ENCODE results near the gene B3GNT9.

The B3GNT9 gene

GRCh38 chr16:67188323-67188722, 37.5 kb upstream of the B3GNT9 start:
- H3K36me3 Mint-ChIP-seq (ENCODE audit: low read depth) = no peaks in the 10 kb centered on the region
- DNase-seq = no peak
- peaks cover 43% of the 10 kb centered on the region for H3K27me3 Mint-ChIP-seq (ENCODE audit: low read depth, poor library complexity)
- H3K4me3 Mint-ChIP-seq = no peak overlapping the region
- H3K27ac Mint-ChIP-seq = no peak overlapping the region
- peaks cover 37% of the 10 kb centered on the region for H3K4me1 Mint-ChIP-seq
- H3K9me3 Mint-ChIP-seq = peaks cover 3% of the 10 kb centered on the region
- TF ChIP-seq, protein P1, sequence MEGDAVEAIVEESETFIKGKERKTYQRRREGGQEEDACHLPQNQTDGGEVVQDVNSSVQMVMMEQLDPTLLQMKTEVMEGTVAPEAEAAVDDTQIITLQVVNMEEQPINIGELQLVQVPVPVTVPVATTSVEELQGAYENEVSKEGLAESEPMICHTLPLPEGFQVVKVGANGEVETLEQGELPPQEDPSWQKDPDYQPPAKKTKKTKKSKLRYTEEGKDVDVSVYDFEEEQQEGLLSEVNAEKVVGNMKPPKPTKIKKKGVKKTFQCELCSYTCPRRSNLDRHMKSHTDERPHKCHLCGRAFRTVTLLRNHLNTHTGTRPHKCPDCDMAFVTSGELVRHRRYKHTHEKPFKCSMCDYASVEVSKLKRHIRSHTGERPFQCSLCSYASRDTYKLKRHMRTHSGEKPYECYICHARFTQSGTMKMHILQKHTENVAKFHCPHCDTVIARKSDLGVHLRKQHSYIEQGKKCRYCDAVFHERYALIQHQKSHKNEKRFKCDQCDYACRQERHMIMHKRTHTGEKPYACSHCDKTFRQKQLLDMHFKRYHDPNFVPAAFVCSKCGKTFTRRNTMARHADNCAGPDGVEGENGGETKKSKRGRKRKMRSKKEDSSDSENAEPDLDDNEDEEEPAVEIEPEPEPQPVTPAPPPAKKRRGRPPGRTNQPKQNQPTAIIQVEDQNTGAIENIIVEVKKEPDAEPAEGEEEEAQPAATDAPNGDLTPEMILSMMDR (IDR thresholded peaks at IDR 0.05) = no peak

- Mint-ChIP-seq H3K27me3 (ENCODE audit: low read depth, poor library complexity) (peaks cover 40% of the 10 kb centered on the region), H3K4me3 (no peak overlapping the region), H3K9me3 (peaks cover 3% of the 10 kb centered on the region), H3K36me3 (ENCODE audit: low read depth) (no peaks in the 10 kb centered on the region), H3K27ac (no peak overlapping the region), H3K4me1 (peaks cover 28% of the 10 kb centered on the region)
- TF ChIP-seq, protein P1 (IDR thresholded peaks at IDR 0.05) = no peak
- no peak for DNase-seq
Observed at GRCh38 chr16:67187175-67187890, 36.5 kb upstream of the B3GNT9 start.

GRCh38 chr16:67186550-67186950, 35.8 kb upstream of the B3GNT9 start:
- H3K27ac Mint-ChIP-seq = no peak overlapping the region
- no peak overlapping the region for H3K4me3 Mint-ChIP-seq
- peaks cover 3% of the 10 kb centered on the region for H3K9me3 Mint-ChIP-seq
- peaks cover 23% of the 10 kb centered on the region for H3K4me1 Mint-ChIP-seq
- peaks cover 37% of the 10 kb centered on the region for H3K27me3 Mint-ChIP-seq (ENCODE audit: low read depth, poor library complexity)
- TF ChIP-seq, protein P1 (IDR thresholded peaks at IDR 0.05) = no peak
- DNase-seq = no peak
- H3K36me3 Mint-ChIP-seq (ENCODE audit: low read depth) = no peaks in the 10 kb centered on the region

- no peak for DNase-seq
- no peak overlapping the region for H3K27ac Mint-ChIP-seq
- TF ChIP-seq, protein P1 (IDR thresholded peaks at IDR 0.05) = no peak
- H3K4me1 Mint-ChIP-seq = peaks cover 18% of the 10 kb centered on the region
- H3K27me3 Mint-ChIP-seq (ENCODE audit: low read depth, poor library complexity) = peaks cover 37% of the 10 kb centered on the region
- H3K4me3 Mint-ChIP-seq = peak overlapping the region; percentile 93
- H3K9me3 Mint-ChIP-seq = peaks cover 3% of the 10 kb centered on the region
- no peaks in the 10 kb centered on the region for H3K36me3 Mint-ChIP-seq (ENCODE audit: low read depth)
Observed at GRCh38 chr16:67185651-67186134, 34.9 kb upstream of the B3GNT9 start.

GRCh38 chr16:67184995-67185650, 34.3 kb upstream of the B3GNT9 start:
- H3K9me3 Mint-ChIP-seq = peaks cover 3% of the 10 kb centered on the region
- peak overlapping the region; percentile 37 for H3K27ac Mint-ChIP-seq
- peak overlapping the region; percentile 93 for H3K4me3 Mint-ChIP-seq
- TF ChIP-seq, protein P1 (IDR thresholded peaks at IDR 0.05) = peak; percentile 76
- H3K36me3 Mint-ChIP-seq (ENCODE audit: low read depth) = no peaks in the 10 kb centered on the region
- H3K4me1 Mint-ChIP-seq = peaks cover 12% of the 10 kb centered on the region
- peaks cover 37% of the 10 kb centered on the region for H3K27me3 Mint-ChIP-seq (ENCODE audit: low read depth, poor library complexity)
- peak; percentile 98 for DNase-seq
